Hepatocyte (in vitro differentiated cells): ENCODE data around the gene LSM7. TPM values are rescaled to one million over a fixed set of nuclear protein-coding genes. Genes with fewer than 3 reads are reported as not detected.

ENCODE experiments used
- DNase-seq: peaks from one replicate; pipeline ENCODE4 v3.0.0-alpha.2; 2016; ENCODE audit warnings: low spot score
- H2AFZ ChIP-seq: fragments of 200-600 bp; sonication (generic); 2 replicates; pipeline ENCODE4 v1.6.0; 2016; ENCODE audit warnings: antibody characterized with exemption, mild to moderate bottlenecking
- H3K27ac ChIP-seq: fragments of 200-600 bp; sonication (generic); 2 replicates; pipeline ENCODE4 v1.5.1; 2016; ENCODE audit warnings: mild to moderate bottlenecking
- H3K27me3 ChIP-seq: fragments of 200-600 bp; sonication (generic); 2 replicates; pipeline ENCODE4 v1.6.1; 2016
- H3K36me3 ChIP-seq: fragments of 200-600 bp; sonication (generic); replicated peaks from 2 replicates; pipeline ENCODE4 v1.5.1; 2016; ENCODE audit warnings: low read depth; ENCODE audit not compliant: insufficient read depth
- H3K4me1 ChIP-seq: fragments of 200-600 bp; sonication (generic); 2 replicates; pipeline ENCODE4 v1.5.1; 2016; ENCODE audit warnings: mild to moderate bottlenecking, moderate library complexity; ENCODE audit not compliant: insufficient read depth
- H3K4me2 ChIP-seq: fragments of 200-600 bp; sonication (generic); 2 replicates; pipeline ENCODE4 v1.6.0; 2016
- H3K4me3 ChIP-seq: fragments of 200-600 bp; sonication (generic); 2 replicates; pipeline ENCODE4 v1.5.1; 2016; ENCODE audit warnings: mild to moderate bottlenecking
- H3K79me2 ChIP-seq: fragments of 200-600 bp; sonication (generic); 2 replicates; pipeline ENCODE4 v1.6.0; 2017; ENCODE audit warnings: mild to moderate bottlenecking
- H3K9me2 ChIP-seq: fragments of 200-600 bp; sonication (generic); replicated peaks from 2 replicates; pipeline ENCODE4 v1.6.0; 2017; ENCODE audit warnings: mild to moderate bottlenecking; ENCODE audit not compliant: insufficient read depth
- H3K9me3 ChIP-seq: fragments of 200-600 bp; sonication (generic); 2 replicates; pipeline ENCODE4 v1.5.1; 2016; ENCODE audit warnings: low read depth, mild to moderate bottlenecking
- H4K20me1 ChIP-seq: fragments of 200-600 bp; sonication (generic); 2 replicates; pipeline ENCODE4 v1.6.0; 2016; ENCODE audit warnings: mild to moderate bottlenecking; ENCODE audit not compliant: insufficient read depth, poor library complexity, severe bottlenecking
- CTCF ChIP-seq: fragments of 200-600 bp; sonication (generic); IDR thresholded peaks from 2 replicates; pipeline ENCODE4 v1.5.1; 2016; ENCODE audit warnings: antibody characterized with exemption, mild to moderate bottlenecking; ENCODE audit not compliant: poor library complexity
- EZH2 ChIP-seq: fragments of 200-600 bp; sonication (generic); IDR thresholded peaks from 2 replicates; pipeline ENCODE4 v1.6.1; 2016; ENCODE audit warnings: antibody characterized with exemption, mild to moderate bottlenecking, borderline replicate concordance
- EZH2phosphoT487 ChIP-seq: fragments of 200-600 bp; sonication (generic); IDR thresholded peaks from one replicate; pipeline ENCODE4 v1.6.1; 2018; ENCODE audit warnings: antibody characterized with exemption, mild to moderate bottlenecking, low read depth, moderate library complexity; ENCODE audit not compliant: unreplicated experiment, severe bottlenecking
- WGBS: methylation state at CpG from one replicate; pipeline ENCODE4 v1.1.6; 2016; ENCODE audit warnings: low lambda C conversion rate; ENCODE audit errors: missing lambda C conversion rate; 5-methylcytosine and 5-hydroxymethylcytosine counted together
- polyA plus RNA-seq: library from polyadenylated mRNA; unstranded; fragments of >200 nt; fragmentation: Nextera tagmentation; extraction: Ambion mirVana; gene quantifications from 2 replicates; pipeline ENCODE4 v1.2.1, GENCODE V29; 2016
- total RNA-seq: library from RNA; depleted of rRNA; stranded (reverse); fragments of >200 nt; gene quantifications from 2 replicates; pipeline ENCODE4 v1.2.3, GENCODE V29; 2014

LSM7 gene
- total and polyA plus RNA-seq, 2 experiments from 2014 or later: 150 to 190 TPM

DNA sequence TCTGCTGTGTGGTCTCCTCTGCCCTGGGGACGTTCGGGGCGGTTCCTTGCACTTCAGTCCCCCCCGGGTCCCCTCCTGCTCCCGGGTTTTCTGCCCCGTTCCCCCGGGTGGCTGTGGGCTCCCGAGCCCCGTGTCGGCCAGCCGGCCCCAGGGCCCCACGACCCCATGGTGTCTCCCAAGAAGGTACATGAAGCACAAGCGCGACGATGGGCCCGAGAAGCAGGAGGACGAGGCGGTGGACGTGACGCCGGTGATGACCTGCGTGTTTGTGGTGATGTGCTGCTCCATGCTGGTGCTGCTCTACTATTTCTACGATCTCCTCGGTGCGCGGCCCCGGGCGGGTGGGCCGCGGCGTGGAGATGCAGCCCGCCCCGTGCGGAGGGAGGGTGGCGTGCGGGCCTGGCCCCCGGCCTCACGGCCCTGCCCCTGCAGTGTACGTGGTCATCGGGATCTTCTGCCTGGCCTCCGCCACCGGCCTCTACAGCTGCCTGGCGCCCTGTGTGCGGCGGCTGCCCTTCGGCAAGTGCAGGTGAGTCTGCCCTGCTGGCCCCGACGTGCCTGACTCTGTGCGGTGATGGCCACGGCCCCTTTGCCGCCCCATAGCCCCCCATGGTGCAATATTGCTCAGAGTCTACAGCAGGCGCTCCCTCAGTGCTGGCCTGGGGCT, 11.4 kb upstream of the LSM7 start:
- H2AFZ ChIP-seq: no peak overlapping the region
- H3K9me2 ChIP-seq: no peaks in the 10 kb centered on the region
- H4K20me1 ChIP-seq: no peaks in the 10 kb centered on the region
- H3K4me1 ChIP-seq: peaks cover 4% of the 10 kb centered on the region
- H3K4me3 ChIP-seq: no peak overlapping the region
- 97% methylated on average over 37 of the region's 52 CpGs for WGBS
- peaks cover 28% of the 10 kb centered on the region for H3K79me2 ChIP-seq
- no peaks in the 10 kb centered on the region for H3K9me3 ChIP-seq
- H3K27ac ChIP-seq: no peak overlapping the region
- TF ChIP-seq EZH2 (no peak), CTCF (no peak), EZH2phosphoT487 (no peak)
- no peak for DNase-seq
- no peaks in the 10 kb centered on the region for H3K36me3 ChIP-seq
- no peak overlapping the region for H3K4me2 ChIP-seq
- no peaks in the 10 kb centered on the region for H3K27me3 ChIP-seq

DNA sequence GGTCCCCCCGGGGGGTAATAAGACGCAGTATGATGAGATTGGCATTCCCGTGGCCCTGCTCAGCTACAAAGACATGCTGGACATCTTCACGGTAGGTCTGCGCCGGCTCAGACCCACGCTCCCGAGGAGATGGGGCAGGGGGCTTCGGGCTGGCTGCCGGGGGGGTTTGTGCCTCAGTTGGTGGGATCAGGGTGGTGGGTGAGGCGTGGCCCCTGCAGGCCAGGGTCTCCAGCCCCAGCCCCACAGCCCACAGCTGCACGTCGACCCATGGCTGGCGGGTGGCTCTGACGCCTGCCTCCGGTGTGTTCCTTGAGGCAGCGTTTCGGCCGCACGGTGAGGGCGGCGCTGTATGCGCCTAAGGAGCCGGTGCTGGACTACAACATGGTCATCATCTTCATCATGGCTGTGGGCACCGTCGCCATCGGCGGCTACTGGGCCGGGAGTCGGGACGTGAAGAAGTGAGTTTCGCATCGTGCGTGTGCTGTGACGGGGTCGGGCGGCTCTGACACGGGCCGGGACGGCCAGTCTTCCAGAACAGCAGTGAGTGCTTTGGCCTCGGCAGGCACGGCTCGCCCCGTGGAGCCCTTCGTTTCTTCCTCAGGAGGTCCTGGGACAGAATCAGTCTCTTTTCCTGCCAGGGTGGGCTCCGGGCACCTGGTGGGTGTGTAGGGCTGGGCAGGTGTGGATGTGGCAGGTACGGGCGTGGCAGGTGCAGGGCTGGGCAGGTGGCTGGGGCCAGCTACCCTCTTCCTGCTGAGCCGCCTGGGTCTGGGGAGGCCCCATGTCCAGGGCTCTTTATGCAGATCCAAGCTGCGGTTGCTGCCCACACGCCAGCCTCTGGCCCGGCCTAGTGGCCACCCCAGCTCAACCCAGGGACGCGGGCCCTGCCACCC, 10.6 kb upstream of the LSM7 start:
- no peak for DNase-seq
- TF ChIP-seq EZH2 (no peak), CTCF (no peak), EZH2phosphoT487 (no peak)
- no peaks in the 10 kb centered on the region for H3K36me3 ChIP-seq
- peaks cover 36% of the 10 kb centered on the region for H3K79me2 ChIP-seq
- H3K9me3 ChIP-seq: no peaks in the 10 kb centered on the region
- H3K27ac ChIP-seq: no peak overlapping the region
- no peaks in the 10 kb centered on the region for H3K9me2 ChIP-seq
- peaks cover 5% of the 10 kb centered on the region for H3K4me1 ChIP-seq
- H4K20me1 ChIP-seq: no peaks in the 10 kb centered on the region
- 96% methylated on average over 40 of the region's 54 CpGs for WGBS
- no peak overlapping the region for H3K4me2 ChIP-seq
- H2AFZ ChIP-seq: no peak overlapping the region
- no peaks in the 10 kb centered on the region for H3K27me3 ChIP-seq
- H3K4me3 ChIP-seq: no peak overlapping the region

- 92% methylated on average over 21 of the region's 21 CpGs for WGBS
- Histone ChIP-seq H3K9me3 (no peaks in the 10 kb centered on the region), H3K9me2 (no peaks in the 10 kb centered on the region), H3K27ac (peak overlapping the region; percentile 48), H3K4me2 (no peak overlapping the region), H3K4me1 (peaks cover 13% of the 10 kb centered on the region), H3K36me3 (no peaks in the 10 kb centered on the region), H3K4me3 (no peak overlapping the region), H3K27me3 (no peaks in the 10 kb centered on the region), H3K79me2 (peaks cover 44% of the 10 kb centered on the region), H2AFZ (no peak overlapping the region), H4K20me1 (no peaks in the 10 kb centered on the region)
- no peak for TF ChIP-seq EZH2phosphoT487
- TF ChIP-seq EZH2: no peak
- no peak for TF ChIP-seq CTCF
- no peak for DNase-seq
Measured at GRCh38 chr19:2338055-2338615, 9.7 kb upstream of the LSM7 start.
